ENCODE data around the gene TLCD3B.

The TLCD3B gene

DNA sequence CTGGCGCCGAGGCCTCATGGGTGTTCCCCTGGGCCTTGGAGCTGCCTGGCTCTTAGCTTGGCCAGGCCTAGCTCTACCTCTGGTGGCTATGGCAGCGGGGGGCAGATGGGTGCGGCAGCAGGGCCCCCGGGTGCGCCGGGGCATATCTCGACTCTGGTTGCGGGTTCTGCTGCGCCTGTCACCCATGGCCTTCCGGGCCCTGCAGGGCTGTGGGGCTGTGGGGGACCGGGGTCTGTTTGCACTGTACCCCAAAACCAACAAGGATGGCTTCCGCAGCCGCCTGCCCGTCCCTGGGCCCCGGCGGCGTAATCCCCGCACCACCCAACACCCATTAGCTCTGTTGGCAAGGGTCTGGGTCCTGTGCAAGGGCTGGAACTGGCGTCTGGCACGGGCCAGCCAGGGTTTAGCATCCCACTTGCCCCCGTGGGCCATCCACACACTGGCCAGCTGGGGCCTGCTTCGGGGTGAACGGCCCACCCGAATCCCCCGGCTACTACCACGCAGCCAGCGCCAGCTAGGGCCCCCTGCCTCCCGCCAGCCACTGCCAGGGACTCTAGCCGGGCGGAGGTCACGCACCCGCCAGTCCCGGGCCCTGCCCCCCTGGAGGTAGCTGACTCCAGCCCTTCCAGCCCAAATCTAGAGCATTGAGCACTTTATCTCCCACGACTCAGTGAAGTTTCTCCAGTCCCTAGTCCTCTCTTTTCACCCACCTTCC, 43.5 kb downstream of the TLCD3B start:
- DNase-seq, result no peak

DNA sequence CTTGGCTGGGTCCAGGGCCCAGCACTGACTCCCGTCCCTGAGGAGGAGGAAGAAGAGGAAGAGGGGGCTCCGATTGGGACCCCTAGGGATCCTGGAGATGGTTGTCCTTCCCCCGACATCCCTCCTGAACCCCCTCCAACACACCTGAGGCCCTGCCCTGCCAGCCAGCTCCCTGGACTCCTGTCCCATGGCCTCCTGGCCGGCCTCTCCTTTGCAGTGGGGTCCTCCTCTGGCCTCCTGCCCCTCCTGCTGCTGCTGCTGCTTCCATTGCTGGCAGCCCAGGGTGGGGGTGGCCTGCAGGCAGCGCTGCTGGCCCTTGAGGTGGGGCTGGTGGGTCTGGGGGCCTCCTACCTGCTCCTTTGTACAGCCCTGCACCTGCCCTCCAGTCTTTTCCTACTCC, 44.1 kb downstream of the TLCD3B start:
- no peak for DNase-seq

DNA sequence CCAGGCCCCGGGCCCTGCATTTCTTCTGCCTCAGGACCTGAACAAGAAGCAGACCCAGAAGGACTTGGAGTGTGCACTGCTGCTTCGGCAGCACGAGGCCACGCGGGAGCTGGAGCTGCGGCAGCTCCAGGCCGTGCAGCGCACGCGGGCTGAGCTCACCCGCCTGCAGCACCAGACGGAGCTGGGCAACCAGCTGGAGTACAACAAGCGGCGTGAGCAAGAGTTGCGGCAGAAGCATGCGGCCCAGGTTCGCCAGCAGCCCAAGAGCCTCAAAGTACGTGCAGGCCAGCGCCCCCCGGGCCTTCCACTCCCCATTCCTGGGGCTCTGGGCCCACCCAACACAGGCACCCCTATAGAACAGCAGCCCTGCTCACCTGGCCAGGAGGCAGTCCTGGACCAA, 44.8 kb downstream of the TLCD3B start:
- DNase-seq, result no peak

DNA sequence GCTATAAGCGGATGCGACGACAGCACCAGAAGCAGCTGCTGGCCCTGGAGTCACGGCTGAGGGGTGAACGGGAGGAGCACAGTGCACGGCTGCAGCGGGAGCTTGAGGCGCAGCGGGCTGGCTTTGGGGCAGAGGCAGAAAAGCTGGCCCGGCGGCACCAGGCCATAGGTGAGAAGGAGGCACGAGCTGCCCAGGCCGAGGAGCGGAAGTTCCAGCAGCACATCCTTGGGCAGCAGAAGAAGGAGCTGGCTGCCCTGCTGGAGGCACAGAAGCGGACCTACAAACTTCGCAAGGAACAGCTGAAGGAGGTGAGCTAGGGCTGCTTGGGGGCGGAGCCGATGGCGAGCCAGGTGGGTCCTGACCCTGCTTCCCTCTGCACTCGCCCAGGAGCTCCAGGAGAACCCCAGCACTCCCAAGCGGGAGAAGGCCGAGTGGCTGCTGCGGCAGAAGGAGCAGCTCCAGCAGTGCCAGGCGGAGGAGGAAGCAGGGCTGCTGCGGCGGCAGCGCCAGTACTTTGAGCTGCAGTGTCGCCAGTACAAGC, 45.7 kb downstream of the TLCD3B start:
- DNase-seq, result no peak

DNA sequence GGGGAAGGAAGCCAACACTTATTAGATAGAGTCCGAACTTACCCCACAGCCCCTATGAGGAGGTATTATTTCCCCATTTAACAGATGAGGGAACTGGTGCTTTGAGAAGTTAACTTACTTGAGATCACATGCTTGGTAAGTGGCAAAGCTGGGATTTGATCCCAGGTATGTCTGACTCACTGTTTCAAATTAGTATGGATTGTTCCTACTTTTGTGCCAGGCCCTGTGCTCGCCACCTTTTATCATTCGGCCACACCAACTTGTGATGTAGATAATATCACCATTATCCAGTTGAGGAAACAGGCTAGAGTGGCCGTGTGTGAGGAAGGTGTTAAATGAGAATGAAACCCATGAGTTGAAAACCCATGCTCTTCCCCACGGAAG, 46.3 kb downstream of the TLCD3B start:
- DNase-seq, result no peak

DNA sequence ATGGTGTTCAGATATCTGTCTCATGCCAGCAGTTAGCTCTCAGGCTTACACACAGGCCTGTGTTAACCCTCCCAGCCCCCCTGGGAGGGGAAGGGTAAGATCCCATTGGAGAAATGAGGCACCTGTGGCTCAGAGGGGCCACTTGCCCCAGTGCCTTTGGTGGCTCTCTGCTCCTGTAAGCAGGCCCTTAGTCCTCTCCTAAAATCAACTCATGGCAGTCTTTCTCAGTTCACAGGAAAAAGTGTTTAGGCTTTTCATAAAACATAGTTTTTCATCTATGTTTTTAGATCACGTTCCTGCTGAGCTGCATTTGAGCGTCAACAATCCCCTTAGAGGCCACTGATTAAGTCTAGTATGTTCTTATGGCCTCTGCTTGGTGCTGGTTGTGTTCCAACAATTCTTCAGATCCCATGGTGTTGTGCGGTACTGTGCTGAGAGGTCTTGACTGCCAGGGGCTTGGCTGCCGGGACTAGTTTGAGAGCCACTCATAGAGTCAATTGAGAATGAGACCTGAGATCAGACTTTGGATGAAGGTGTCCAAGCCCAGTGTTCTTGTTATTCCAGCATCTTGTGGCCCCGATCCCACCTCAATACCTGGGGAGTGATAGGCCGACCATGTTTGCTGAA, 46.8 kb downstream of the TLCD3B start:
- no peak for DNase-seq

DNA sequence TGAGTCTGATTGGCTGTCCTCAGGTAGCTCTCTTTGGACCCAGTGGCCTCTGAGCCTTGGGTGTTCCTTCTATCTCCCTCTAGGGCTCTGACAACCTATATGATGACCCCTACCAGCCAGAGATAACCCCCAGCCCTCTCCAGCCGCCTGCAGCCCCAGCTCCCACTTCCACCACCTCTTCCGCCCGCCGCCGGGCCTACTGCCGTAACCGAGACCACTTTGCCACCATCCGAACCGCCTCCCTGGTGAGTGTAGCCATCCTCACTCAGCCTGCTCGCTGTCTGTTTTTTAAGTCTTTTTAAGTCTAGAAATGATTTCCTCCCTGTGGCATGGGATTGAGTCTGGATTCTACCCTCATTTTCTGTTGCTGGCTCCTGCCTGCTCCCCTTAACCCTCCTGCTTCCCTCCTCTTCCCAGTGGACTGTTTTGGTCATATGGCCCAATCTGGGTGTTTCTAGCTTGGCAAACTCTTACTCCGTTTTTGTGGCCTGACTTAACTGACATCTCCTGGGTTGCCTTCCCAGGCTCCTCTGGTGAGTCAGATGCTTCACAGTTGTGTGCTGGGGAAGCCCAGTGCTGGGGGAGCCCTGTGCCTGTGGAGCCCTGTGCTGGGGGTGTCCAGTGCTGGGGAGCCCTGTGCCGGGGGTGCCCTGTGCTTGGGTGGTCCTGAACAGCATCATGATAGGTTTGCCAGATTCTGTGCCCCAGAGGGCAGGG, 47.5 kb downstream of the TLCD3B start:
- DNase-seq, result no peak

DNA sequence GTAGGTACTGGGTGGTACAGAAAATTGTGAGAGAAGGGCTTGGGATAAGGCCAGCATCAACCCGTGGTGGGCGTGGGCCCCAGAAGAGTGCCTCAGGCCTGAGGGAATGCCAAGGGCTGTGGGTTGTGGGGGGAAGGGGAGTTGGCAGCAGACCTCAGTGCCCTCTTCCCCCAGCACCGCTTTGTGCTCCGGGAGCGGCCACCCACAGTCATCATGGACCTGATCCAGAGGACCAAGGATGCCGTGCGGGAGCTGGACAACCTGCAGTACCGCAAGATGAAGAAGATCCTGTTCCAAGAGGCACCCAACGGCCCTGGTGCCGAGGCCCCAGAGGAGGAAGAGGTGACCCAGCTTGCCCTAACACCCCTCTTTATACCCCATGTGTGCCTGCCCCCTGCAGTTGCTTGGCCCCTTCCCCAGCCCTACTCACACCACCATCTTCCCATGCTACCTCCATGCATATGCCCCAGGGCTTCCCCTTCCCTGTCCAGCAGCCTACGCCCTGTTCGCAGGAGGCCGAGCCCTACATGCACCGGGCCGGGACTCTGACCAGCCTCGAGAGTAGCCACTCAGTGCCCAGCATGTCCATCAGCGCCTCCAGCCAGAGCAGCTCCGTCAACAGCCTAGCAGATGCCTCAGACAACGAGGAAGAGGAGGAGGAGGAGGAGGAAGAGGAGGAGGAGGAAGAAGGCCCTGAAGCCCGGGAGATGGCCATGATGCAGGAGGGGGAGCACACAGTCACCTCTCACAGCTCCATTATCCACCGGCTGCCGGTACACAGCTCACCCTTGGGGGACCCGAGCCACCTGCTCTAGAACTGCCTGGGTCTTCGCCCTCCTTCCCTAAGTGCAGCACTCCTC, 48.3 kb downstream of the TLCD3B start:
- no peak for DNase-seq

DNA sequence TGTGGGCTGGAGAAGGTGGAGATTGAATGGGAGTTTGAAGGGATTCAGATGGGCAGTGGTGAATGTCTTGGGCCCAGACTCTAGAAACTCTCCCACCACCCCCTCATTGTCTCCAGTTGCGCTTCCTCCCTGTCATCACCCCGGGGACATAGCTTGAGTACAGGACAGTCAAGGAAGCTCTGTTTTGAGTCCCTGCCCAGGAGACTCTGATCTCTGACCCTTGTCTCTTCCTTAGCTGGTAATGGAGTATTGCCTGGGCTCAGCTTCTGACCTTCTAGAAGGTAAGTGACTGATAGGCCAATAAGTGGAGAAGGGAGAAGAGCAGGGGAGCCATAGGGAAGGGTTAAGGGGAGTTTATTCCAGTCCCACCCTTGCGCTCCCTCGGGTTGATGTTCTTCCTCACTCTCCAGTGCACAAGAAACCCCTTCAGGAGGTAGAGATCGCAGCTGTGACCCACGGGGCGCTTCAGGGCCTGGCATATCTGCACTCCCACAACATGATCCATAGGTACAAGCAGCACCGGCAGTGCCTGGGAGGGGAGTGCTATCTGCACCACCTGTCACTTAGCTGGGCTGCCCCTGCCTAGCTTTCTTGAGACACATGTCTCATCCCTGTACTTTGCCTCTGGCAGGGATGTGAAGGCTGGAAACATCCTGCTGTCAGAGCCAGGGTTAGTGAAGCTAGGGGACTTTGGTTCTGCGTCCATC, 52.4 kb downstream of the TLCD3B start:
- no peak for DNase-seq

DNA sequence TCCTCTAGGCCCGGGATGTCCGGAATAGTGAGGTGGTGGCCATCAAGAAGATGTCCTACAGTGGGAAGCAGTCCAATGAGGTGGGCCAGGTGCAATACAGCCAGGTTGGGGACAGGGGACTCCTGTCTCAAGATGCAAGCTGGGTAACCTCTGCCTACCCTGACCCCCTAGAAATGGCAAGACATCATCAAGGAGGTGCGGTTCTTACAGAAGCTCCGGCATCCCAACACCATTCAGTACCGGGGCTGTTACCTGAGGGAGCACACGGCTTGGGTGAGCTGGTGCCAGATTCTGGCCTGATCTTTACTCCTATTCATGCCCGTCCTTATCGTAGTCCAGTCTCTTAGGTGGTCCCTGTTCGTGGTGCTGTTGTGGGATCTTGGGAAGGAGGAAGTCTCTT, 53.0 kb downstream of the TLCD3B start:
- no peak for DNase-seq

DNA sequence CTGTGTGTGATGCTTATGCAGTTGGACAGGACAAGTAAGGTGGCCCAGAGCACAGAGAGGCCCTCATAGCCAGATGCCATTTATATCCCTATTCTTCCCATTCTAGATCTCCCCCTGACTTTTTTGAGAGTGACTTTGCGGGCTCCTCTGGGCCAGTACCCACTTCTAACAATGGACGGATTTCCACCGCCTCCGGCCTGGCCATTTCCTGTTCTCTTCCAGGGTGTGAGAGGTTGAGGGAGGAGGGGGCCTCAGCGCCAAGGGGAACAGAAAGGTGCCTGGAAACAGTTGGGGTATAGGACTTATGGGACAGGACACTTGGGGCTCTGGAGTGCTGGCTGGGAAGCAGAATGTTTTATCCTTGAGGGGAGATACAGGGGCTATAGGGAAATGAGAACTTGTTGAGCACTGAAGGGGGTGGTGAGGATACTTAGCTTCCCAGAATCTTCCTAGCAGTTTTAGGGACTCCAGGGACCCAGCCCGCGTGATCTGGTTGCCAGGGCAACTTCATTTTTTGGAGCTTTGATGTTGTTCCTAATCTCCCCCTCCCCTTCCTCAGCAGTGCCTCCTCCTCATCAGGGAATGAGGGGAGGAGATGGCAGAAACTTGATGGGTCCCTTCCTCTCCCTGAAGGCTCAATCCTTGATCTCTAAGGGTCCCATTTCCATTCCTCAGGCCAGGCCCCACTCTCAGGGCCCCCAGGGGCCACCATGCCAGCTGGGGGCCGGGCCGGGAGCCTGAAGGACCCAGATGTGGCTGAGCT, 53.8 kb downstream of the TLCD3B start:
- DNase-seq, result no peak

DNA sequence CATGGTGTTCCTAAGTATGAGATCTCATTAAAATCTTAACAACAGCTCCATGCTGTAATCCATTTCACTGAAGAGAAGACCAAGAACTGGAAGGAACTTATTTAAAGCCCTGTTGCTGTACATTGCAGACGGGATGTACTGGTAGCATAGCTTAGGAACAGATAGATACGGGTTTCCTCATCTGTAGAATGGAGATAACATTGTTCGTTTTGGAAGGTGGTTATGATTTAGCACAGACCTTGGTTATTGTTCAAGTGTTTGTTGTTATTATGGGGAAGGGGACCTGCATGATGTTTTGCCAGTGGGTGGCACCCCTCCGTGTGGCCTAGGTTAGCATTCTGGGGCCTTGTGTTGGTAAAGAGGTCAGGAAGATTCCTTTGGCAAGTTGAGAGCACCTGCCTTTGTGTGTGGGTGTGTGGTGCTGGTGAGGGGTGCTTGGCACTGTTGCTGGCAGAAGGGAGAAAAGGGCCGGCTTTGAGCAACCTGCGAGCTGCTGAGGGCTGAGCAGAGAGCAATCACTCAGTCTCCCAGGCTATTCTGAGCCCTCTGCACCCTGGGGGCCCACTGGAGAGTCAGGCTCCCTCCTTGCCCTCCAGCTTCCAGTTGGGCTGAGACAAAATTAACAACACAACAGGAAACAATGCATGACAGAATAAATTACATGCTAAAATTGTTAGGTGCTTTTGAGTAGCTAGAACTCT, 55.1 kb downstream of the TLCD3B start:
- no peak for DNase-seq

DNA sequence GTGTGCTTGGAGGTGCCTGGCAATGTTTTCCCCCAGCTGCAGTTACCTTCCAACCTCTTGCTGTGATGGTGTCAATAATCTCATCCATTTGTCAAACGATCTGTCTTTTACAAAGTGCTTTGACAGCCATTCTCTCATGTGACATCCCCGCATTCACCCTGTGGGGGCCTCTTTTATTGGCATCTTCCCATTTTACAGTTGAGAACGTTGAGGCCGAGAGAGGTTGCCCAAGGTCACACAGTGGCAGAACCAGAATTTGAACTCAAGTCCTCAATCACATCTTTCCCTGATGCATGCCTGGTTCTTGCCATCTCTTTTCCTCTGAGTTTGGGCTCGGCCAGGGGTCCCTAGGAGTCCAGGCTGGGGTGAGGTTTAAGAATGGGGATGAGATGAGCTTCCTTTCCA, 55.9 kb downstream of the TLCD3B start:
- DNase-seq, result no peak
